Measurements from ENCODE around the gene ZNF333.
"Not testable (repeated sequence)": the region's sequence is repeated elsewhere in the genome, so short reads cannot be mapped to it uniquely, and the experiment has no call there.

The ZNF333 gene

DNA sequence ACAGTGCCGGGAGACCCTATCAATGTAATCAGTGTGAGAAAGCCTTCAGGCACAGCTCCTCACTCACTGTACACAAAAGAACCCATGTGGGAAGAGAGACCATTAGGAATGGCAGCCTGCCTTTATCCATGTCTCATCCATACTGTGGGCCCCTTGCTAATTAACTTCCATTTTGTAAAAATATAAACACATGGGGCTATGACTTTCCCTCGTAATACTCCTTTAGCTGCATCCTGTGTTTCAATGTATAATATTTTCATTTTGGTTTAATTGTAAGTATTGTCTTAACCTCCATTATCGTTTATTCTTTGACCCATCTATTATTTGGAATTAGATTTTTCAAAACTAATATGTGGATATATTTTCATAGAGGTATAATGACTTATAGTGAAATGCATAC, 29.3 kb downstream of the ZNF333 start:
- no peak for DNase-seq
- TF ChIP-seq POLR2A (IDR thresholded peaks at IDR 0.05; ENCODE audit: low read length), result no peak
- no peak for TF ChIP-seq GATA1 (IDR thresholded peaks at IDR 0.05; ENCODE audit: low read depth, low read length)

GRCh38 chr19:14722127-14722526, 32.3 kb downstream of the ZNF333 start:
- no peak for TF ChIP-seq GATA1 (IDR thresholded peaks at IDR 0.05; ENCODE audit: low read depth, low read length)
- TF ChIP-seq POLR2A (IDR thresholded peaks at IDR 0.05; ENCODE audit: low read length), result no peak
- no peak for DNase-seq

DNA sequence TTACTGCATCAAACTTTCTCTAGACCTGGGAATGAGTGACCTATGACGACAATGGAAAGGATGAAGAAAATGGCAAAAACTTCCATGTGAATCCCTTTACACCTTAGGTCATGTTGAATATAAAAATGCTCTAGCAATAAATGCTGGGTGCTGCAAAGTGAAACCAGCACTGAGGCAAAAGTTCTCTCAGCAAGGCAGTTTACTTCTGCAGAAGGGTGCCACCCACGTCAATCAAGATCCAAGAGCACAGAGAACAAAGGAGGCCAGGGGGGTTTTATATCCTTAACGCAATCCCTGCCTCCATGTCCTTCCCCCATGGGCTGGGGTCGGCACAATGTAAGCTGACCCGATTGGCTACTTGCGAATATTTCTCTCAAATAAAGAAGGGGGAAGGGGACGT, 38.7 kb downstream of the ZNF333 start:
- DNase-seq, result no peak
- TF ChIP-seq GATA1 (IDR thresholded peaks at IDR 0.05; ENCODE audit: low read depth, low read length), result no peak
- TF ChIP-seq POLR2A (IDR thresholded peaks at IDR 0.05; ENCODE audit: low read length), result no peak

- no peak for TF ChIP-seq GATA1 (IDR thresholded peaks at IDR 0.05; ENCODE audit: low read depth, low read length)
- TF ChIP-seq POLR2A (IDR thresholded peaks at IDR 0.05; ENCODE audit: low read length), result no peak
- no peak for DNase-seq
These were observed 41.4 kb downstream of the ZNF333 start for GRCh38 chr19:14731200-14731599.

GRCh38 chr19:14732510-14732909, 42.7 kb downstream of the ZNF333 start:
- TF ChIP-seq POLR2A (IDR thresholded peaks at IDR 0.05; ENCODE audit: low read length) (peak; percentile 5), GATA1 (IDR thresholded peaks at IDR 0.05; ENCODE audit: low read depth, low read length) (no peak)
- no peak for DNase-seq

DNA sequence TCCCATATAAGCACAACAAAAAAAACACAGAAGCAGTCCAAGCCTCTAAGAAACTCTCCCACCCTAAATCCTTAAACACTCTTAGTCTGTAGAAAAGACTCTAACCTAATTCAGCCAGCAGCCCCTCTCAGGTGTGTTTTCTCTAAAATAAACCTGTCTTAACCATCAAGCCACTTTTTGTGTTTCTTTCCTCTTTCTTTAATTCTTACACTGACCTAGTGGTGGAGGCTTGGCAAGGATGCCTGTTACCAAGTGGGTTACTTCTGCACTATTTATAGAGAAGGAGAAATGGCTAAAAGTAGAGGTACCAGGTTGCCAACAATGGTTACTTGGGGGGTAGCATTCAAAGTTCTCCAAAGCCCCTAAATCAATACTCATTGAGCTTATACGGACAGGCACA, 43.7 kb downstream of the ZNF333 start:
- no peak for TF ChIP-seq POLR2A (IDR thresholded peaks at IDR 0.05; ENCODE audit: low read length)
- no peak for TF ChIP-seq GATA1 (IDR thresholded peaks at IDR 0.05; ENCODE audit: low read depth, low read length)

GRCh38 chr19:14735915-14736314, 46.1 kb downstream of the ZNF333 start:
- TF ChIP-seq GATA1 (IDR thresholded peaks at IDR 0.05; ENCODE audit: low read depth, low read length) (no peak), POLR2A (IDR thresholded peaks at IDR 0.05; ENCODE audit: low read length) (no peak)
- DNase-seq, result no peak

More for the DNA sequence above, 43.7 kb downstream of the ZNF333 start:
- DNase-seq, result no peak

DNA sequence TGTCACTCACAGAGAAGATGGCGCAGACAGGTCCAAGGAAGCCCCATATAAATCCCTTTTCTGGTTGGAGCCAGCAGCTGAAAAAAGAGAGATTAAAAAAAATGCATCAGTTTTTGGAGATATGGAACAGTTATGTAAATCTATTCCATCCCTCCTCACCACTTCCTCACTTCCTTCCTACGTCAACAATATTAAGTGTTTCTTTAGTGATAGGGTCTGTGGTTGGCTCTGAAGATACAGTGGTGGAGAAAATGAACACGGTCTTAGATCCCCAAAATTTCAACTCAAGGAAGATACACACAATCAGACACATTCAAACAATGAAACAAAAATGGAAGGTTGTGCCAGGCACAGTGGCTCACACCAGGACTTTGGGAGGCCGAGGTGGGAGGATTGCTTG, 57.0 kb downstream of the ZNF333 start:
- TF ChIP-seq GATA1 (IDR thresholded peaks at IDR 0.05; ENCODE audit: low read depth, low read length) (no peak), POLR2A (IDR thresholded peaks at IDR 0.05; ENCODE audit: low read length) (no peak)
- DNase-seq, result no peak

GRCh38 chr19:14748601-14749000, 58.8 kb downstream of the ZNF333 start:
- DNase-seq, result no peak
- TF ChIP-seq POLR2A (IDR thresholded peaks at IDR 0.05; ENCODE audit: low read length), result no peak
- no peak for TF ChIP-seq GATA1 (IDR thresholded peaks at IDR 0.05; ENCODE audit: low read depth, low read length)

DNA sequence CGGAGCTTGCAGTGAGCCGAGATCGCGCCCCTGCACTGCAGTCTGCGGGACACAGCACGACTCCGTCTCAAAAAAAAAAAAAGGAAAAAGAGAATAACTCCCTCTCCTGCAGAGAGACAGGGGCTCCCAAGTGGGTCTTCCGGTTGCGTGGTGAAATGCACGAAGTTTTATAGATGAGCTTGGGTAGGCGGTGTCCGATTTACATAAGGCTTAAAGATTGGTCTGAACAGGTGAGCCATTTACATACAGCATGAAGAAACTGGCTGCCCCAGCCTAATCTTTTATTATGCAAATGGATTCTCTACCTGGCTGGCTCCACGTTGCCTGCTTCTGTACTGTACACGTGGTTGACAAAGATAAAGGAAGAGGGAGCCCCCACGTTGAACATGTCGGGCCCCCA, 69.0 kb downstream of the ZNF333 start:
- no peak for DNase-seq
- TF ChIP-seq POLR2A (IDR thresholded peaks at IDR 0.05; ENCODE audit: low read length), result no peak
- TF ChIP-seq GATA1 (IDR thresholded peaks at IDR 0.05; ENCODE audit: low read depth, low read length), result no peak

- DNase-seq, result no peak
- TF ChIP-seq POLR2A (IDR thresholded peaks at IDR 0.05; ENCODE audit: low read length) (no peak), GATA1 (IDR thresholded peaks at IDR 0.05; ENCODE audit: low read depth, low read length) (no peak)
These were observed 71.8 kb downstream of the ZNF333 start for GRCh38 chr19:14761607-14762006.

DNA sequence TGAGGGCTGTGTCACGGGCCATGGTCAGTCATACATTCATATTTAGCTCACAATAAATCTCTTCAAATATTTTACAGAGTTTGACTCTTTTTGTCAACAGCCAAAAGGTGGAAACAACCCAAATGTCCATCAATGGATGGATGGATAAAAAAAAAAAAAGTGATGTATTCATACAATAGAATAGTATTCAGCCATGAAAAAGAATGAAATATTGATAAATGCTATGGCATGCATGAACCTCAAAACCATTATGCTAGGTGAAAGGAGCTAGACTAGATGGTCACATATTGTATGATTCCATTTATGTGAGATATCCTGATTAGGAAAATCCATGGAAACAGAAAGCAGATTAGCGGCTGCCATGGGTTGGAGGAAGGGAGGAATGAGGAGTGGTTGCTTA, 72.3 kb downstream of the ZNF333 start:
- DNase-seq, result no peak
- TF ChIP-seq POLR2A (IDR thresholded peaks at IDR 0.05; ENCODE audit: low read length) (no peak), GATA1 (IDR thresholded peaks at IDR 0.05; ENCODE audit: low read depth, low read length) (no peak)

DNA sequence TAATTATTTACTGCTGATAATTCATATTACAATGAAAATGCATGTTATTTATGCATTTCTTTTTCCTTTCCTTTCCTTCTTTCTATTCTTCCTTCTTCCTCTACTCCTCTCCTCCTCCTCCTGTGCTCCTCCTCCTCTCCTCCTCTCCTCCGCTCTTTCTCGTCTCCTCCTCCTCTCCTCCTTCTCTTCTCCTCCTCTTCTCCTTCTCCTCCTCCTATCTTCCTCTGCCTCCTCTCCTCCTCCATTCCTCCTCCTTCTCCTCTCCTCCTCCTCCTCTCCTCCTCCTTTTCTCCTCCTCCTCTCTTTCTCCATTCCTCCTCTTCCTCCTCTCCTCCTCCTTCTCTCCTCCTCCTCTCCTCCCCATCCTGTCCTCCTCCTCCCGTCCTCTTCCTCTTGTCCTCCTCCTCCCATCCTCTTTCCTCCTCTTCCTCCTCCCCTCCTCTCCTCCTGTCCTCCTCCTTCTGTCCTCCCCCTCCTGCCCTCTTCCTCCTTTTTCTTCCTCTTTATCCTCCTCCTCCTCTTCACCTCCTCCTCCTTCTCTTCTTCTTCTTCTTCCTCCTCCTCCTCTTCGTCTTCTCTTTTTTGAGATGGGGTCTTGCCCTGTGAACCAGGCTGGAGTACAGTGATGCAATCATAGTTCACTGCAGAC, 73.8 kb downstream of the ZNF333 start:
- TF ChIP-seq POLR2A (IDR thresholded peaks at IDR 0.05; ENCODE audit: low read length) (no peak), GATA1 (IDR thresholded peaks at IDR 0.05; ENCODE audit: low read depth, low read length) (no peak)

GRCh38 chr19:14764401-14764800, 74.6 kb downstream of the ZNF333 start:
- TF ChIP-seq POLR2A (IDR thresholded peaks at IDR 0.05; ENCODE audit: low read length) (no peak), GATA1 (IDR thresholded peaks at IDR 0.05; ENCODE audit: low read depth, low read length) (no peak)
- no peak for DNase-seq

More for the DNA sequence above, 73.8 kb downstream of the ZNF333 start:
- no peak for DNase-seq

DNA sequence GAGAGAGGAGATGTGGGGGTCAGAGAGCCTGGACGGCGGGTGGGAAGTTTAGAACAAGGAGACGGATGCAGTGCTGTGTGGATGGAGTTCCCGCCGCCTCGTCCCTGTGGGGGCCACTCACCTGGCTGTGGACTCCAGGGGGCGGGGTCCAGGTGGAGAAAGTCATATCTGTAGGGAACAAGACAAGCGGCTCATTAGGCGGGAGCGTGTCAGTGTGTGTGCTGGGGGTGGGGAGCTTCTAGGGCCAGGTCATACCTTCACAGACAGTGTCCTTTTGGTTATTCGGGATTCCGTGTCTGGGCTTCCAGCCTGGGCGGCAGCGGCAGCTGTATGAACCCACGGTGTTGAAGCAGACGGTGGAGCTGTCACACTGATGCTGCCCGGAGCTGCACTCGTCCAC, 75.6 kb downstream of the ZNF333 start:
- TF ChIP-seq POLR2A (IDR thresholded peaks at IDR 0.05; ENCODE audit: low read length), result peak; percentile 29
- DNase-seq, result not testable (repeated sequence)

- DNase-seq, result not testable (repeated sequence)
These were observed 76.0 kb downstream of the ZNF333 start for GRCh38 chr19:14765841-14766240.
